Measurements from ENCODE around the gene CEP83.
A peak's percentile ranks its signal among the peaks of the same experiment; 100 is the strongest.
"Not testable (repeated sequence)": the region's sequence is repeated elsewhere in the genome, so short reads cannot be mapped to it uniquely, and the experiment has no call there.

Gene CEP83

GRCh38 chr12:94459728-94460615 lies at the start of gene CEP83:
Gene CEP83 (minus strand): TSS chr12:94459867. CDS start chr12:94412490, 47,377 bp downstream.
- DNase-seq: peak; percentile 92 to 93

GRCh38 chr12:94509317-94509716 lies 49.6 kb upstream of the CEP83 start:
- no peak for DNase-seq

DNA sequence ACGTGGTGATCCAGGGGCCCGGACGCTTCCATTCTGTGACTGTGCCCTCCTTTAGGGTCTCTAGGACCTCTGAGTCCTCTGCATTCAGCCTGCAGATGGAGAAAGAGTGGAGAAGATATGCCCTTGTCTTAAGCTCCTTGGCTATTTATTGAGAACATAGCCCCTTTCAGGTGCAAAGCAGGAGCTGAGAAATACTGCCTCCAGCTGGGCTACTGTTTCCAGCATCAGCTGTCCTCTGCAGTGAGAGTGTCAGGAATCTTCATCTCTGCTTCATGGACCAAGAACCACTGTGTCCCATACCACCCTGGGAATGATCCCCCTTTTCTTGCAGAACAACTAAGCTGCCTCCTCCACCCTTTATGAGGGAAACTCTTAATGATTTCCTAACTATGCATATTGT lies 47.8 kb upstream of the CEP83 start:
- DNase-seq: no peak

DNA sequence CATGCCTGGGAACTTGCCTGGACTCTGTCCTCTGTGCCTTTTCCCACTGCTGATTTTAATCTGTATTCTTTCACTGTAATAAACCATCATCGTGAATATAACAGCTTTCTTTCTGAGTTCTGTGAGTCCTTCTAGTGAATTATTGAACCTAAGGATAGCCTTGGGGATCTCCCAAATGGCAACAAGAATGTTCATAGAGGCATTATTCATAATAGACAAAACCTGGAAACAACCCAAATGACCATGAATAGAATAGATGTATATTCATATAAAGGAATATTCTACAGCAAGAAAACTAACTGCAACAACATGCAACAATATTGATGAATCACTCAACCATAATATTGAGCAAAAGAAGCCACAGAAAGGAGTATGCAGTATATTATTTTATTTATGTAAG lies 44.7 kb upstream of the CEP83 start:
- no peak for DNase-seq

DNA sequence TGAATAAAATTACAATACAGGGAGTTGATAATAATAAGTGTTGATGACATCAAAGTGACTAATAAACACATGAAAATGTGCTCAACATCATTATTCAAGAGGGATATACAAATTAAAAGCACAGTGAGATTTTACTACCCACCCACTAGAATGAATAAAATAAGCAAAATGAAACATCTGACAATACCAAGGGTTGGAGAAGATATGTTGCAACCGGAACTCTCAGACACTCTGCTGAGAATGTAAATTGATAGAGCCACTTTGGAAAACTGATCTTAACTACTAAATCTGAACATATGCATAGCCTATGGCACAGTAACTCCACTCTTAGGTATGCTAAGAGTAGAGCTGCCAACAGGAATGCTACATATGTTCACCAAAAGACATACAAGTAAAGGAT lies 44.0 kb upstream of the CEP83 start:
- no peak for DNase-seq

DNA sequence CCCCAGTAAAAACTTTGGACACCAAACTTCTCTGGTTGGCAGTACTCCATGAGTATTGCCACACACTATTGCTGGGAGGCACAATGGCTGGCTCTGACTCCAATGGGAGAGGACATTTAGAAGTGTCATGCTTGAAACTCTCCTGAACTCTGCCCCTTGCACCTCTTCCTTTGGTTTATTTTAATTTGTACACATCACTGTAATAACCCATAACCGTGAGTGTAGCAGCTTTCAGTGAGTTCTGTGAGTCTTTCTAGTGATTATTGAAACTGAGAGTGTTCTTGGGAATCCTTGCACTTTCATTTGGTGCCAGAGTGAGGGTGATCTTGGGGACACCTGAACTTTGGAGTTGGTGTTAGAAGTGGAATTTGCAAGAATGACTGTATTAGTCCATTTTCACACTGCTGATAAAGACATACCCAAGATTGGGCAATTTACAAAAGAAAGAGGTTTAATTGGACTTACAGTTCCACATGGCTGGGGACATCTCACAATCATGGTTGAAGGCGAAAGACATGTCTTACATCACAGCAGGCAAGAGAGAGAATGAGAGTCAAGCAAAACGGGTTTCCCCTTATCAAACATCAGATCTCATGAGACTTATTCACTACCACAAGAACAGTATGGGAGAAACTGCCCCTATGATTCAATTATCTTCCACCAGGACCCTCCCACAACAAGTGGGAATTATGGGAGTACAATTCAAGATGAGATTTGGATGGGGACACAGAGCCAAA lies 41.3 kb upstream of the CEP83 start:
- DNase-seq: no peak

DNA sequence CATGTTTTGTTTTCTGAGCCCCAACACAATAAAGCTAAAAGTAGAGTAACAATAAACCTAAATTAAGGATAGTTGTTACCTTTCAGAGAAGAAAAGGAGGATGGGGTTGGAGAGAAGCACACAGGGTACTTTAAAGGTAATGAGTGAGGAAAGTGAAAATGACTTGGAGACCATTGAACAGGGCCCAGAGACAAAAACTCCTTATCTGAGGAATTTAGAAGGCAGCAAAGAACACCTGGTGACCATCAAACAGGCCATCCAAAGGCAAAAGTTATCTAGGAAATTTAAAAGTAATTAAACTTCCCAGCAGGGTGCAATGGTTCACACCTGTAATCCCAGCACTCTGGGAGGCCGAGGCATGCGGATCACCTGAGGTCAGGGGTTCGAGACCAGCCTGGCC lies 39.0 kb upstream of the CEP83 start:
- DNase-seq: no peak

- DNase-seq: no peak
Observed at GRCh38 chr12:94498073-94498472, 38.4 kb upstream of the CEP83 start.

DNA sequence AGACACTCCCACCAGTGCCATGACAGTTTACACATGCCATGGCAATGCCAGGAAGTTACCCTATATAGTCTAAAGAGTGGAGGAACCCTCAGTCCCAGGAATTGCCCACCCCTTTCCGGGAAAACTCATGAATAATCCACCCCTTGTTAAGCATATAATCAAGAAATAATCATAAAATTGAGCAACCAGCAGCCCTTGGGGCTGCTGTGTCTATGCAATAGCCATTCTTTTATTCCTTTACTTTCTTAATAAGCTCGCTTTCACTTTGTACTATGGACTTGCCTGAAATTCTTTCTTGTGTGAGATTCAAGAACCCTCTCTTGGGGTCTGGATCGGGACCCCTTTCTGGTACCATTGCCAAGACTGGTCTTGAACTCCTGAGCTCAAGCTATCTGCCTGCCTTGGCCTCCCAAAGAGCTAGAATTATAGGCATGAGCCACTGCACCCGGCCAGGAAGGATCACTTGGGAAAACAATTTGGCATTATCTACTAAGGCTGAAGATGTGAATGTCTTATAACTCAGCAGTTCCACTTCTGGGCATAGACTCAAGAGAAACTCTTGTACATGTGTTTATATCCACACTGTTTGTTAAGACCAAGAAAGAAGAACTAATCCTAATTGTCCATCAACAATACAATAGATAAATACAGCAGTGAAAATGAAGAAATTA lies 35.9 kb upstream of the CEP83 start:
- no peak for DNase-seq

GRCh38 chr12:94491489-94491888 lies 31.8 kb upstream of the CEP83 start:
- no peak for DNase-seq

DNA sequence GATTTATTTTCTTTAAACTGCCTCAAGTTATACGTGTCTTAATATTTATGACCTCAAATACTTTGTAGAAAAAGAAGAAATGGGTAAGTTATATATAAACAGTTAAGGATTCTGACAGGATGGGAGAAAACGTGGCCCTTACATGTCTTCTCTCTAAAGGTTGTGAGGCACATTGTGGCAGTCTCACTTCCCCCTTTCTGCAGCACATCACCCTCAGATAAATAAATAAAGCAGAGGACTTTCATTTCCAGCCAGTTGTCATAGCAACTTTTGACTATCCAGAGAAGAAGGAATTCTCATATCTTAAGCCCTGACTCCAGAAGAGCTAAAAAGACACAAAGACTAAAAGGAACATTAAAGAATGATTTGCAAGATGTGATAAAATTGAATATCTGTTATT lies 28.8 kb upstream of the CEP83 start:
- no peak for DNase-seq

- no peak for DNase-seq
Observed at GRCh38 chr12:94481734-94482133, 22.1 kb upstream of the CEP83 start.

- DNase-seq: no peak
Observed at GRCh38 chr12:94469522-94469921, 9.9 kb upstream of the CEP83 start.

DNA sequence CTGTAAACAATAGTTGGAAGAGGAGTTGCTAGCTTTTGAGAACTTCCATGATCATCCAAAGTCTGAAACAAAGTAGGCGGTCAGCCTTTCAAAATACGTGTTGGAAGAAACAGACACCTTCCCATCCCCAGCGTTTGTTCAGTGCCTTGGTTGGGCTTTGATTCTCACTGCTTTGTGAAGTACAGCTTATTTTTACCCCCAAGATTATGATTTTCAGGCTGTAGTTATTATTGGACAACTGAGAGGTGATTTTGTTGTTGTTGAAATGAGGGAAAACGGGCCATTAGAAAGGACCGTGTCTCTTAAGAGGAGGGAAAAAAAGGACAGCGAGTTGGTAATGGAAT lies 921 bp upstream of the CEP83 start:
- no peak for DNase-seq

DNA sequence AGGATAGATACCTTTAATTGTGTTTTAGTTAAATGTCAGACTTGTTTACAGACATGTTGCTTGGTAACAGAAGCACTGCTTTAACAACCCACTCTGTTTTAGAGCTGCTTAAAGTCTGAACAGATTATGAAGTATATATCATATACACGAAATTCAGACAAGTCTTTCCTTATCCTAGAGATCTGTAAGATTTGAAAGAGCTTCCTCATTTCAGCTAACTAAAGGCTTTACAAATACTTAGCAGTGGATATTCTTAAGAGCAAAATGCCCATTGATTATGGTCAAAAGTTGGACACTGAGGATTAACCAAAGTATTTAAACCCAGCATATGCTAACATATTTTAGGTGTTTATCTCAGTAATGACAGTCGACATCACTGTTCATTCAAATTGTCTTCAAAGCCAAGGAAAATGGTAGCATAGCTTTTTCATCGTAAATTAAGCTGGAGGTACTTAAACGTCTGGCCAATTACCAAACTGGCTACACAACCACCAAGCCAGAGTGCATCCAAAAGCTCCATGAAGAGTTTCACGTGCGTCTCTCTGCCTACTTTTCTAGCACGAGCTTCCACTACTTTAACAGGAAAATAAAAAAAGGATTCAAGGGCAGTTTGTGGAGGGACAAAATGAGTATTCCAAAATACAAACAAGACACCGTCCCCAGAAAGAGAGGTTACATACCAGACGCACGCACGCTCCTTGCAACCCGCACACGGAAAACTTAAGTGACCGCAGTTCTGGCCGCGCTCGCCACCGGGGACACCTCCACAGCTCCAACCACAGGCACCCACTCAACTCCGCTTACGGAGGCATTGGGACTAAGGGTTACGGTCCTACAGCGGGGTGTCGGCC lies 565 bp downstream of the CEP83 start:
- DNase-seq: no peak

DNA sequence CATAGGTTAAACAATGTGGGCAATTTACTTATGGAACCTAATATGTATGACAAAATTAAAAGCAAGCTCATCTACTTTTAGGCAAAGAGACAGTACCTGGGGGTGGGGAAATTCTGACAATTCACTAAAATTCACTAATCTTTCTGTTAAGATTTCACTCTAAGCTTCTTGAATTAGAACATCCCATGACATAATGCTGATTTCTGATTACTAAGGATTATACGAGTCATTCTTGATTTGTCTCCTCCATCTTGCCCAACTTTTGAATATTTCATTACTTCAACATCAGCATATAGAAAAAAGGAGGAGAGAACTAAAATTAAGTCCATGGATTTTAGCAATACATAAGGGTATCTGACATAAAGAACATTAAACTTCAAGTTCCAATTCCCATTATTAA lies 2.4 kb downstream of the CEP83 start:
- no peak for DNase-seq

DNA sequence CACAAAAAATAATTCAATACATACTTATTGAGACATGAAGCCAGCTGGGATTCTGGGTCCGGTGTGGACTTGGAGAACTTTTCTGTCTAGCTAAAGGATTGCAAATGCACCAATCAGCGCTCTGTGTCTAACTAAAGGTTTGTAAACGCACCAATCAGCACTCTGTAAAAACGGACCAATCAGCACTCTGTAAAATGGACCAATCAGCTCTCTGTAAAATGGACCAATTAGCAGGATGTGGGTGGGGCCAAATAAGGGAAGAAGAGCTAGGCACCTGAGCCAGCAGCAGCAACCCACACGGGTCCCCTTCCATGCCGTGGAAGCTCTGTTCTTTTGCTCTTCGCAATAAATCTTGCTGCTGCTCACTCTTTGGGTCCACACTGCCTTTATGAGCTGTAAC lies 5.3 kb downstream of the CEP83 start:
- DNase-seq: not testable (repeated sequence)

DNA sequence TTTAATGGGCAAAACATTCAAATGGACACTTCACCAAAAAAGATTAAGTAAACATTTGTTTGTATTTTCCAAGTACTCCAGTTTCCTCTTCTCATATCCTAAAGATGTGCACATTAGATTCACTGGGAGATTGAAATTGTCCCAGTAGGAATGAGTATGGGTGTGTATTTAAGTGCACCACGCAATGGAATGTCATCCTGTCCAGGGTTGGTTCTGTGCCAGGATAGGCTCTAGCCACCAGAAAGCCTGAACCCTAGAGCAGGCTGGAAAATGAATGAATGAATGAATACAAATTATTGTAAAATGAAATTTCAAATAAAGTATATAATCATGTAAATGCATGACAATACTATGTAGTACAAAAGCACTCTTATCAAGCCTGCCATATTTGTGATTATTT lies 14.0 kb downstream of the CEP83 start:
- DNase-seq: no peak

- no peak for DNase-seq
Observed at GRCh38 chr12:94437303-94437702, 22.4 kb downstream of the CEP83 start.

- DNase-seq: no peak
Observed at GRCh38 chr12:94435511-94435927, 24.1 kb downstream of the CEP83 start.

- DNase-seq: no peak
Observed at GRCh38 chr12:94434171-94434570, 25.5 kb downstream of the CEP83 start.

GRCh38 chr12:94433744-94434143 lies 25.9 kb downstream of the CEP83 start:
- DNase-seq: no peak

DNA sequence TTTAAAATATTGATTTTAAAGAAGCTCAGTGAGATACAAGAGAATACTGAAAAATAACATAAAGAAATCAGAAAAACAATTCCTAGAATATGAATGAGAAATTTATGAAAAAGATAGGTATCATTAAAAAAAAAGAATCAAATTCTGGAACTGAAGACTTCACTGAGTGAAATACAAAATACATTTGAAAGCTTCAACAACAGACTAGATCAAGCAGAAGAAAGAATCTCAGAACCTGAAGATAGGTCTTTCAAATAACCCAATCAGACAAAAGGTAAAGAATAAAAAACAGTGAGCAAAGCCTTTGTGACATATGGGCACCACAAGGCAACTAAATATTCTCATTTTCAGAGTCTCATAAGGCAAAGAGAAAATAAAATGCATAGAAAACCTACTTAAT lies 29.4 kb downstream of the CEP83 start:
- DNase-seq: no peak
